ENCODE results near the gene NELL1.

NELL1 gene

DNA sequence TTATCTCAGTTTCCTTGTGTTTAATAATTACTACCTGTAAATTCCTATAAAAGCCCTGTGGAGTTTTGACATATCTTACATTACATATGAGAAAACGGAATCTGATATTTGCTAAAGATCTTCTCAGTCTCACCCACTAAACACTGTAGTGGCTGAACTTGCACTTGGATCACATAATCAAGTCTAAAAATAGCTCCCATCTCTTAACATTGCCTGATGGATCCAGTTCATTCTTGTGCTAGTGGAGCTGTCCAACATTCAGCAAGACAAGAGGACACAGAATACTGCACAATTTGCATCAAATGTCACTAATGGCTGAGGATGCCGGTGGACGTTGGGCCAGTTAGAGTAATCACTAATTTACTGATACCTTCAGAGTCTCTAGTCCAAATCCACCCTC lies 953.6 kb downstream of the NELL1 start:
- TF ChIP-seq, protein P1, sequence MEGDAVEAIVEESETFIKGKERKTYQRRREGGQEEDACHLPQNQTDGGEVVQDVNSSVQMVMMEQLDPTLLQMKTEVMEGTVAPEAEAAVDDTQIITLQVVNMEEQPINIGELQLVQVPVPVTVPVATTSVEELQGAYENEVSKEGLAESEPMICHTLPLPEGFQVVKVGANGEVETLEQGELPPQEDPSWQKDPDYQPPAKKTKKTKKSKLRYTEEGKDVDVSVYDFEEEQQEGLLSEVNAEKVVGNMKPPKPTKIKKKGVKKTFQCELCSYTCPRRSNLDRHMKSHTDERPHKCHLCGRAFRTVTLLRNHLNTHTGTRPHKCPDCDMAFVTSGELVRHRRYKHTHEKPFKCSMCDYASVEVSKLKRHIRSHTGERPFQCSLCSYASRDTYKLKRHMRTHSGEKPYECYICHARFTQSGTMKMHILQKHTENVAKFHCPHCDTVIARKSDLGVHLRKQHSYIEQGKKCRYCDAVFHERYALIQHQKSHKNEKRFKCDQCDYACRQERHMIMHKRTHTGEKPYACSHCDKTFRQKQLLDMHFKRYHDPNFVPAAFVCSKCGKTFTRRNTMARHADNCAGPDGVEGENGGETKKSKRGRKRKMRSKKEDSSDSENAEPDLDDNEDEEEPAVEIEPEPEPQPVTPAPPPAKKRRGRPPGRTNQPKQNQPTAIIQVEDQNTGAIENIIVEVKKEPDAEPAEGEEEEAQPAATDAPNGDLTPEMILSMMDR (conservative IDR thresholded peaks at IDR 0.05; ENCODE audit: control insufficient read depth, insufficient read depth, low read depth, low read length), result no peak
- DNase-seq (ENCODE audit: low read depth), result no peak
- no peak overlapping the region for H3K4me3 ChIP-seq (ENCODE audit: control insufficient read depth, low read depth, low read length)
